OCI-LY3 (cell line): Measurements from ENCODE around the gene DTX2.

ENCODE experiments used
- EZH2phosphoT487 ChIP-seq: fragments of 200-600 bp; shearing (Covaris generic); IDR thresholded peaks from 2 replicates; pipeline ENCODE4 v1.6.1; 2018; ENCODE audit warnings: antibody characterized with exemption, mixed run types, low read depth
- TF ChIP-seq, protein P1 (sequence below): fragments of 200-600, 300-600 bp; sonication (generic); IDR thresholded peaks from 2 replicates; pipeline ENCODE4 v1.5.1; 2014; ENCODE audit warnings: antibody characterized with exemption, low read length, low read depth

GRCh38 chr7:76430836-76431235, 30.7 kb upstream of the DTX2 start:
- TF ChIP-seq, protein P1, sequence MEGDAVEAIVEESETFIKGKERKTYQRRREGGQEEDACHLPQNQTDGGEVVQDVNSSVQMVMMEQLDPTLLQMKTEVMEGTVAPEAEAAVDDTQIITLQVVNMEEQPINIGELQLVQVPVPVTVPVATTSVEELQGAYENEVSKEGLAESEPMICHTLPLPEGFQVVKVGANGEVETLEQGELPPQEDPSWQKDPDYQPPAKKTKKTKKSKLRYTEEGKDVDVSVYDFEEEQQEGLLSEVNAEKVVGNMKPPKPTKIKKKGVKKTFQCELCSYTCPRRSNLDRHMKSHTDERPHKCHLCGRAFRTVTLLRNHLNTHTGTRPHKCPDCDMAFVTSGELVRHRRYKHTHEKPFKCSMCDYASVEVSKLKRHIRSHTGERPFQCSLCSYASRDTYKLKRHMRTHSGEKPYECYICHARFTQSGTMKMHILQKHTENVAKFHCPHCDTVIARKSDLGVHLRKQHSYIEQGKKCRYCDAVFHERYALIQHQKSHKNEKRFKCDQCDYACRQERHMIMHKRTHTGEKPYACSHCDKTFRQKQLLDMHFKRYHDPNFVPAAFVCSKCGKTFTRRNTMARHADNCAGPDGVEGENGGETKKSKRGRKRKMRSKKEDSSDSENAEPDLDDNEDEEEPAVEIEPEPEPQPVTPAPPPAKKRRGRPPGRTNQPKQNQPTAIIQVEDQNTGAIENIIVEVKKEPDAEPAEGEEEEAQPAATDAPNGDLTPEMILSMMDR: no peak
- no peak for TF ChIP-seq EZH2phosphoT487
